H1 (cell line): ENCODE measurements around the gene CHSY1. TPM values are rescaled to one million over a fixed set of nuclear protein-coding genes. Genes with fewer than 3 reads are reported as not detected.

Source experiments
- E2F6 ChIP-seq: IDR thresholded peaks from 2 replicates; pipeline ENCODE4 v1.6.1; 2012; ENCODE audit warnings: inconsistent platforms
- EZH2 ChIP-seq: fragments of 200-600 bp; sonication (generic); IDR thresholded peaks from 2 replicates; pipeline ENCODE4 v1.7.1; 2012; ENCODE audit warnings: low read depth, mild to moderate bottlenecking, moderate library complexity, low read length, inconsistent platforms; ENCODE audit not compliant: severe bottlenecking
- GTF2F1 ChIP-seq: IDR thresholded peaks from 2 replicates; pipeline ENCODE4 v1.6.1; 2012; ENCODE audit warnings: low read depth, low read length, improper control_type of control experiment, borderline replicate concordance
- polyA plus RNA-seq, 7 experiments: library from polyadenylated mRNA; depleted of rRNA in 3 of 7; stranded (reverse) in 5 of 7; unstranded in 2 of 7; fragments of >200 nt in 5 of 7; fragments of 200-250 nt in 2 of 7; gene quantifications; 1 replicate in 5 of 7; 2 replicates in 1 of 7; 4 replicates in 1 of 7; pipeline versions ENCODE4 v1.2.1 to v1.2.3, GENCODE V29; 2011 to 2013; ENCODE audit warnings: missing spikeins in 2 of 7, mixed read lengths in 2 of 7
- total RNA-seq: library from RNA; stranded (reverse); fragmentation: NEBNext Ultra II Directional; extraction: Animal tissue kit (Norgen Biotek cat#: 25700); gene quantifications from 2 replicates; pipeline ENCODE4 v1.2.1, GENCODE V29; 2021

CHSY1 gene
- total and polyA plus RNA-seq, 2 of the 8 experiments (the other 6 are each of a cell fraction or from before 2014, with no cell fraction given): 24.9 to 60.7 TPM

GRCh38 chr15:101140697-101141065 is 111.2 kb downstream of the CHSY1 start (continued):
- TF ChIP-seq E2F6: no peak
- no peak for TF ChIP-seq GTF2F1
- TF ChIP-seq EZH2: no peak
